Astrocyte (in vitro differentiated cells and primary cell): Measurements from ENCODE around the gene LRRTM4.

ENCODE experiments used
- CTCF ChIP-seq: IDR thresholded peaks from 2 replicates; pipeline ENCODE4 v1.5.1; 2011; ENCODE audit warnings: low read depth, mild to moderate bottlenecking, inconsistent platforms, low read length, moderate library complexity; ENCODE audit not compliant: insufficient read depth
- EZH2 ChIP-seq: IDR thresholded peaks from 2 replicates; pipeline ENCODE4 v1.6.1; 2012; ENCODE audit warnings: mild to moderate bottlenecking, low read length, inconsistent platforms; ENCODE audit not compliant: insufficient read depth

- TF ChIP-seq CTCF = no peak
- TF ChIP-seq EZH2 = no peak
Measured at GRCh38 chr2:76998704-76999103, 523.5 kb downstream of the LRRTM4 start.
